ENCODE results near the gene PGA5.

Gene PGA5

GRCh38 chr11:61254403-61255025 is 13.5 kb downstream of the PGA5 start:
- DNase-seq (ENCODE audit: insufficient read length, low spot score) (peak; percentile 86), FAIRE-seq (peak; percentile 83)
- no peak for TF ChIP-seq POLR2AphosphoS5 (IDR thresholded peaks at IDR 0.05; ENCODE audit: low read depth, low read length)
- no peak for TF ChIP-seq PAX5 (IDR thresholded peaks at IDR 0.05; ENCODE audit: insufficient read depth, low read length, severe bottlenecking)
- TF ChIP-seq POLR2A (IDR thresholded peaks at IDR 0.05; ENCODE audit: low read depth, low read length), result no peak
- TF ChIP-seq SPI1 (IDR thresholded peaks at IDR 0.05; ENCODE audit: low read depth, low read length), result no peak
- TF ChIP-seq TAF1 (IDR thresholded peaks at IDR 0.05; ENCODE audit: low read depth, low read length), result no peak
- TF ChIP-seq POU2F2 (IDR thresholded peaks at IDR 0.05; ENCODE audit: low read depth, low read length), result no peak

GRCh38 chr11:61256710-61257482 is 15.9 kb downstream of the PGA5 start:
- TF ChIP-seq POU2F2 (IDR thresholded peaks at IDR 0.05; ENCODE audit: low read depth, low read length) (no peak), POLR2AphosphoS5 (IDR thresholded peaks at IDR 0.05; ENCODE audit: low read depth, low read length) (no peak), TAF1 (IDR thresholded peaks at IDR 0.05; ENCODE audit: low read depth, low read length) (no peak), POLR2A (IDR thresholded peaks at IDR 0.05; ENCODE audit: low read depth, low read length) (no peak), PAX5 (IDR thresholded peaks at IDR 0.05; ENCODE audit: insufficient read depth, low read length, severe bottlenecking) (no peak), SPI1 (IDR thresholded peaks at IDR 0.05; ENCODE audit: low read depth, low read length) (no peak)
- FAIRE-seq (no peak), DNase-seq (ENCODE audit: insufficient read length, low spot score) (no peak)

- FAIRE-seq (no peak), DNase-seq (ENCODE audit: insufficient read length, low spot score) (no peak)
- no peak for TF ChIP-seq POLR2A (IDR thresholded peaks at IDR 0.05; ENCODE audit: low read depth, low read length)
- no peak for TF ChIP-seq POLR2AphosphoS5 (IDR thresholded peaks at IDR 0.05; ENCODE audit: low read depth, low read length)
- no peak for TF ChIP-seq PAX5 (IDR thresholded peaks at IDR 0.05; ENCODE audit: insufficient read depth, low read length, severe bottlenecking)
- TF ChIP-seq POU2F2 (IDR thresholded peaks at IDR 0.05; ENCODE audit: low read depth, low read length), result no peak
- TF ChIP-seq SPI1 (IDR thresholded peaks at IDR 0.05; ENCODE audit: low read depth, low read length), result no peak
Observed at GRCh38 chr11:61258546-61258945, 17.6 kb downstream of the PGA5 start.

GRCh38 chr11:61259363-61259762 is 18.4 kb downstream of the PGA5 start:
- TF ChIP-seq POU2F2 (IDR thresholded peaks at IDR 0.05; ENCODE audit: low read depth, low read length) (no peak), TAF1 (IDR thresholded peaks at IDR 0.05; ENCODE audit: low read depth, low read length) (no peak), POLR2A (IDR thresholded peaks at IDR 0.05; ENCODE audit: low read depth, low read length) (no peak), POLR2AphosphoS5 (IDR thresholded peaks at IDR 0.05; ENCODE audit: low read depth, low read length) (no peak), SPI1 (IDR thresholded peaks at IDR 0.05; ENCODE audit: low read depth, low read length) (no peak), PAX5 (IDR thresholded peaks at IDR 0.05; ENCODE audit: insufficient read depth, low read length, severe bottlenecking) (no peak)
- FAIRE-seq (no peak), DNase-seq (ENCODE audit: insufficient read length, low spot score) (no peak)

- TF ChIP-seq SPI1 (IDR thresholded peaks at IDR 0.05; ENCODE audit: low read depth, low read length), result no peak
- TF ChIP-seq PAX5 (IDR thresholded peaks at IDR 0.05; ENCODE audit: insufficient read depth, low read length, severe bottlenecking), result no peak
- no peak for TF ChIP-seq POLR2AphosphoS5 (IDR thresholded peaks at IDR 0.05; ENCODE audit: low read depth, low read length)
- TF ChIP-seq TAF1 (IDR thresholded peaks at IDR 0.05; ENCODE audit: low read depth, low read length), result no peak
- no peak for TF ChIP-seq POLR2A (IDR thresholded peaks at IDR 0.05; ENCODE audit: low read depth, low read length)
- TF ChIP-seq POU2F2 (IDR thresholded peaks at IDR 0.05; ENCODE audit: low read depth, low read length), result no peak
- DNase-seq (ENCODE audit: insufficient read length, low spot score) (no peak), FAIRE-seq (no peak)
Observed at GRCh38 chr11:61264371-61264770, 23.4 kb downstream of the PGA5 start.

GRCh38 chr11:61264795-61265194 is 23.8 kb downstream of the PGA5 start:
- DNase-seq (ENCODE audit: insufficient read length, low spot score) (no peak), FAIRE-seq (no peak)
- TF ChIP-seq TAF1 (IDR thresholded peaks at IDR 0.05; ENCODE audit: low read depth, low read length), result no peak
- TF ChIP-seq POU2F2 (IDR thresholded peaks at IDR 0.05; ENCODE audit: low read depth, low read length), result no peak
- TF ChIP-seq POLR2A (IDR thresholded peaks at IDR 0.05; ENCODE audit: low read depth, low read length), result no peak
- no peak for TF ChIP-seq PAX5 (IDR thresholded peaks at IDR 0.05; ENCODE audit: insufficient read depth, low read length, severe bottlenecking)
- no peak for TF ChIP-seq SPI1 (IDR thresholded peaks at IDR 0.05; ENCODE audit: low read depth, low read length)
- TF ChIP-seq POLR2AphosphoS5 (IDR thresholded peaks at IDR 0.05; ENCODE audit: low read depth, low read length), result no peak

GRCh38 chr11:61265357-61265756 is 24.4 kb downstream of the PGA5 start:
- TF ChIP-seq SPI1 (IDR thresholded peaks at IDR 0.05; ENCODE audit: low read depth, low read length) (no peak), TAF1 (IDR thresholded peaks at IDR 0.05; ENCODE audit: low read depth, low read length) (no peak), POU2F2 (IDR thresholded peaks at IDR 0.05; ENCODE audit: low read depth, low read length) (no peak), POLR2AphosphoS5 (IDR thresholded peaks at IDR 0.05; ENCODE audit: low read depth, low read length) (no peak), PAX5 (IDR thresholded peaks at IDR 0.05; ENCODE audit: insufficient read depth, low read length, severe bottlenecking) (no peak), POLR2A (IDR thresholded peaks at IDR 0.05; ENCODE audit: low read depth, low read length) (no peak)
- no peak for DNase-seq (ENCODE audit: insufficient read length, low spot score)
- no peak for FAIRE-seq

GRCh38 chr11:61266602-61267001 is 25.6 kb downstream of the PGA5 start:
- no peak for FAIRE-seq
- no peak for DNase-seq (ENCODE audit: insufficient read length, low spot score)
- TF ChIP-seq POLR2A (IDR thresholded peaks at IDR 0.05; ENCODE audit: low read depth, low read length), result no peak
- TF ChIP-seq SPI1 (IDR thresholded peaks at IDR 0.05; ENCODE audit: low read depth, low read length), result no peak
- TF ChIP-seq POU2F2 (IDR thresholded peaks at IDR 0.05; ENCODE audit: low read depth, low read length), result no peak
- no peak for TF ChIP-seq POLR2AphosphoS5 (IDR thresholded peaks at IDR 0.05; ENCODE audit: low read depth, low read length)
- no peak for TF ChIP-seq TAF1 (IDR thresholded peaks at IDR 0.05; ENCODE audit: low read depth, low read length)
- no peak for TF ChIP-seq PAX5 (IDR thresholded peaks at IDR 0.05; ENCODE audit: insufficient read depth, low read length, severe bottlenecking)

- DNase-seq (ENCODE audit: insufficient read length, low spot score) (no peak), FAIRE-seq (no peak)
- TF ChIP-seq POU2F2 (IDR thresholded peaks at IDR 0.05; ENCODE audit: low read depth, low read length), result no peak
- no peak for TF ChIP-seq POLR2A (IDR thresholded peaks at IDR 0.05; ENCODE audit: low read depth, low read length)
- no peak for TF ChIP-seq SPI1 (IDR thresholded peaks at IDR 0.05; ENCODE audit: low read depth, low read length)
- TF ChIP-seq PAX5 (IDR thresholded peaks at IDR 0.05; ENCODE audit: insufficient read depth, low read length, severe bottlenecking), result no peak
- TF ChIP-seq POLR2AphosphoS5 (IDR thresholded peaks at IDR 0.05; ENCODE audit: low read depth, low read length), result no peak
- TF ChIP-seq TAF1 (IDR thresholded peaks at IDR 0.05; ENCODE audit: low read depth, low read length), result no peak
Observed at GRCh38 chr11:61267437-61267841, 26.5 kb downstream of the PGA5 start.

Measured in GM12891 (cell line).